CD4-positive, alpha-beta T cell treated with Interleukin-12 subunit alpha and Interleukin-12 subunit beta, for 1 hour (primary cell): ENCODE results near the gene KCNQ1OT1.

ENCODE experiments used
- DNase-seq: peaks from one replicate; pipeline ENCODE4 v3.0.0-alpha.2; 2020

KCNQ1OT1 gene

GRCh38 chr11:2566223-2567025, 133.4 kb downstream of the KCNQ1OT1 start:
- DNase-seq = no peak

- DNase-seq = no peak
Observed at GRCh38 chr11:2565447-2566222, 134.2 kb downstream of the KCNQ1OT1 start.

- no peak for DNase-seq
Observed at GRCh38 chr11:2564588-2565425, 135.0 kb downstream of the KCNQ1OT1 start.

GRCh38 chr11:2564008-2564530, 135.7 kb downstream of the KCNQ1OT1 start:
- no peak for DNase-seq

- no peak for DNase-seq
Observed at GRCh38 chr11:2563213-2564007, 136.4 kb downstream of the KCNQ1OT1 start.

- DNase-seq = no peak
Observed at GRCh38 chr11:2562890-2563212, 136.9 kb downstream of the KCNQ1OT1 start.

GRCh38 chr11:2561696-2562581, 137.9 kb downstream of the KCNQ1OT1 start:
- DNase-seq = no peak

- DNase-seq = no peak
Observed at GRCh38 chr11:2559527-2560311, 140.1 kb downstream of the KCNQ1OT1 start.

GRCh38 chr11:2558861-2559526, 140.8 kb downstream of the KCNQ1OT1 start:
- no peak for DNase-seq

GRCh38 chr11:2558397-2558796, 141.4 kb downstream of the KCNQ1OT1 start:
- no peak for DNase-seq
